Mesothelial cell of epicardium (in vitro differentiated cells): ENCODE measurements around the gene FCAMR. TPM values are rescaled to one million over a fixed set of nuclear protein-coding genes. Genes with fewer than 3 reads are reported as not detected.
"Not testable (repeated sequence)": the region's sequence is repeated elsewhere in the genome, so short reads cannot be mapped to it uniquely, and the experiment has no call there.

Experiments
- DNase-seq, 2 experiments: peaks; one replicate each; pipeline ENCODE4 v3.0.0; 2021; ENCODE audit warnings: low spot score in 2 of 2; ENCODE audit not compliant: unreplicated experiment in 2 of 2
- H3K27ac Mint-ChIP-seq: 2 replicates; pipeline ENCODE4 v1.8.0; 2021; ENCODE audit warnings: mixed read lengths
- H3K27me3 Mint-ChIP-seq: 2 replicates; pipeline ENCODE4 v1.8.0; 2021; ENCODE audit warnings: low read depth, mixed read lengths
- H3K36me3 Mint-ChIP-seq: 2 replicates; pipeline ENCODE4 v1.8.0; 2021; ENCODE audit warnings: mixed read lengths
- H3K4me1 Mint-ChIP-seq: 2 replicates; pipeline ENCODE4 v1.8.0; 2021; ENCODE audit warnings: mixed read lengths
- H3K4me3 Mint-ChIP-seq: 2 replicates; pipeline ENCODE4 v1.8.0; 2021; ENCODE audit warnings: mild to moderate bottlenecking, moderate library complexity, mixed read lengths
- H3K9me3 Mint-ChIP-seq: 2 replicates; pipeline ENCODE4 v1.8.0; 2021; ENCODE audit warnings: mixed read lengths
- total RNA-seq: library from RNA; stranded (reverse); gene quantifications from 3 replicates; pipeline ENCODE4 v1.2.1, GENCODE V29; 2021
- TF ChIP-seq, protein P1 (sequence below): fragments of 200-600 bp; sonication (generic); IDR thresholded peaks from one replicate; pipeline ENCODE4 v1.5.0; 2021; ENCODE audit warnings: antibody characterized with exemption; ENCODE audit not compliant: unreplicated experiment

FCAMR gene
- total RNA-seq, 1 donor from 2014 or later = not detected

- Mint-ChIP-seq H3K9me3 (no peaks in the 10 kb centered on the region), H3K36me3 (no peaks in the 10 kb centered on the region), H3K4me1 (no peaks in the 10 kb centered on the region), H3K27ac (no peak overlapping the region), H3K4me3 (no peak overlapping the region), H3K27me3 (peaks cover 5% of the 10 kb centered on the region)
- TF ChIP-seq, protein P1, sequence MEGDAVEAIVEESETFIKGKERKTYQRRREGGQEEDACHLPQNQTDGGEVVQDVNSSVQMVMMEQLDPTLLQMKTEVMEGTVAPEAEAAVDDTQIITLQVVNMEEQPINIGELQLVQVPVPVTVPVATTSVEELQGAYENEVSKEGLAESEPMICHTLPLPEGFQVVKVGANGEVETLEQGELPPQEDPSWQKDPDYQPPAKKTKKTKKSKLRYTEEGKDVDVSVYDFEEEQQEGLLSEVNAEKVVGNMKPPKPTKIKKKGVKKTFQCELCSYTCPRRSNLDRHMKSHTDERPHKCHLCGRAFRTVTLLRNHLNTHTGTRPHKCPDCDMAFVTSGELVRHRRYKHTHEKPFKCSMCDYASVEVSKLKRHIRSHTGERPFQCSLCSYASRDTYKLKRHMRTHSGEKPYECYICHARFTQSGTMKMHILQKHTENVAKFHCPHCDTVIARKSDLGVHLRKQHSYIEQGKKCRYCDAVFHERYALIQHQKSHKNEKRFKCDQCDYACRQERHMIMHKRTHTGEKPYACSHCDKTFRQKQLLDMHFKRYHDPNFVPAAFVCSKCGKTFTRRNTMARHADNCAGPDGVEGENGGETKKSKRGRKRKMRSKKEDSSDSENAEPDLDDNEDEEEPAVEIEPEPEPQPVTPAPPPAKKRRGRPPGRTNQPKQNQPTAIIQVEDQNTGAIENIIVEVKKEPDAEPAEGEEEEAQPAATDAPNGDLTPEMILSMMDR = no peak
- DNase-seq = no peak
Measured at GRCh38 chr1:206925106-206925736, 45.0 kb downstream of the FCAMR start.

DNA sequence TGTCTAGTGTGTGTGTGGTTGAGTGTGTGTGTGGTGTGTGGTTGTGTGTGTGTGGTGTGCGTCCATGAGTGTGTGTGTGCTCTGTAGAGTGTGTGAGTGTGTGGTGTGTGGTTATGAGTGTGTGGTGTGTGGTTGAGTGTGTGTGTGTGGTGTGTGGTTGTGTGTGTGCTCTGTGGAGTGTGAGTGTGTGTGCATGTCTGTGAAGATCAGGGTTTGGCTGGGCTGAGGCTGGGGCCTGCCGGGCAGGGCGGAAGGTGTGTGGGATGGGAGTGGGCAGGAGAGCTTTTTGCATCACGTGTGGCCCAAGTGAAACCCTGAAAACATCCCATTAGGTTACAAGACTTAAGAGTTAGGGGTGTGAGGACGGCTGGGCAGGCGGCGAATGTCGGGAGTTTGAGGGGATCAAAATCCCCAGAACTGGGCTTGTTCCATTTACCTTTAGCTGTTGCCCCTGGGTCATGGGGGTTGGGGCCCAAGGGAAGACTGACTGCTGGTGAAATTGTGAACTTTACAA, 45.6 kb downstream of the FCAMR start:
- no peak for DNase-seq
- TF ChIP-seq, protein P1 = no peak
- Mint-ChIP-seq H3K27me3 (peaks cover 5% of the 10 kb centered on the region), H3K4me3 (no peak overlapping the region), H3K4me1 (no peaks in the 10 kb centered on the region), H3K9me3 (no peaks in the 10 kb centered on the region), H3K27ac (no peak overlapping the region), H3K36me3 (no peaks in the 10 kb centered on the region)

GRCh38 chr1:206923961-206924557, 46.2 kb downstream of the FCAMR start:
- not testable (repeated sequence) for H3K36me3 Mint-ChIP-seq, H3K4me3 Mint-ChIP-seq, H3K27ac Mint-ChIP-seq, H3K27me3 Mint-ChIP-seq, H3K4me1 Mint-ChIP-seq, H3K9me3 Mint-ChIP-seq, DNase-seq

- Mint-ChIP-seq H3K4me1 (no peaks in the 10 kb centered on the region), H3K36me3 (no peaks in the 10 kb centered on the region), H3K27ac (no peak overlapping the region), H3K4me3 (no peak overlapping the region), H3K9me3 (no peaks in the 10 kb centered on the region), H3K27me3 (peaks cover 6% of the 10 kb centered on the region)
- no peak for DNase-seq
- TF ChIP-seq, protein P1 = no peak
Measured at GRCh38 chr1:206923009-206923960, 47.0 kb downstream of the FCAMR start.

DNA sequence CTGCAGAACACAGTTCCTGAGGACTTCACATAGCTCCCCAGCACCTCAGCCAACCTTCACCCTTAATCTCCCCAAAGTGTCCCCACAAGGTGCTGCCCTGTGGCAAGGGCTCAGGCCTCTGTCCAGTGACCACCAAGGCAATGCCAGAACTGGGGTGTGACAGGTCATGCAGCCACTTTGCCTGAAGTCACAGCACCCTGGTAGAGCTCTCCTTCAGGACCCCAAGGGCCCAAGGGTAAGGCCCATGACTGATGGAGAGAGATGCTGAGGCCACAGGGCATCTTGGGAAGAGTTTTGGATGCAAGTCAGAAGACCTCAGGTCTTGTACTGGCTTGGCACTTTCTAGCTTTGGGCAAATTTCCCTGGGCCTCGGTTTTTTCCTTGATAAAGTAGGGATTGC, 47.7 kb downstream of the FCAMR start:
- no peak for DNase-seq
- H3K27me3 Mint-ChIP-seq = peaks cover 12% of the 10 kb centered on the region
- no peaks in the 10 kb centered on the region for H3K4me1 Mint-ChIP-seq
- no peaks in the 10 kb centered on the region for H3K9me3 Mint-ChIP-seq
- no peaks in the 10 kb centered on the region for H3K36me3 Mint-ChIP-seq
- H3K27ac Mint-ChIP-seq = no peak overlapping the region
- TF ChIP-seq, protein P1 = no peak
- no peak overlapping the region for H3K4me3 Mint-ChIP-seq
